HG03064 (cell line): ENCODE measurements around the gene HES5.
"Not testable (repeated sequence)": the region's sequence is repeated elsewhere in the genome, so short reads cannot be mapped to it uniquely, and the experiment has no call there.

Experiments used
- ATAC-seq: cut with Tn5 transposase; IDR thresholded peaks from one replicate; pipeline ENCODE4 v1.9.1; 2021; ENCODE audit warnings: low read depth; ENCODE audit not compliant: unreplicated experiment

The HES5 gene, protein sequence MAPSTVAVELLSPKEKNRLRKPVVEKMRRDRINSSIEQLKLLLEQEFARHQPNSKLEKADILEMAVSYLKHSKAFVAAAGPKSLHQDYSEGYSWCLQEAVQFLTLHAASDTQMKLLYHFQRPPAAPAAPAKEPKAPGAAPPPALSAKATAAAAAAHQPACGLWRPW

DNA sequence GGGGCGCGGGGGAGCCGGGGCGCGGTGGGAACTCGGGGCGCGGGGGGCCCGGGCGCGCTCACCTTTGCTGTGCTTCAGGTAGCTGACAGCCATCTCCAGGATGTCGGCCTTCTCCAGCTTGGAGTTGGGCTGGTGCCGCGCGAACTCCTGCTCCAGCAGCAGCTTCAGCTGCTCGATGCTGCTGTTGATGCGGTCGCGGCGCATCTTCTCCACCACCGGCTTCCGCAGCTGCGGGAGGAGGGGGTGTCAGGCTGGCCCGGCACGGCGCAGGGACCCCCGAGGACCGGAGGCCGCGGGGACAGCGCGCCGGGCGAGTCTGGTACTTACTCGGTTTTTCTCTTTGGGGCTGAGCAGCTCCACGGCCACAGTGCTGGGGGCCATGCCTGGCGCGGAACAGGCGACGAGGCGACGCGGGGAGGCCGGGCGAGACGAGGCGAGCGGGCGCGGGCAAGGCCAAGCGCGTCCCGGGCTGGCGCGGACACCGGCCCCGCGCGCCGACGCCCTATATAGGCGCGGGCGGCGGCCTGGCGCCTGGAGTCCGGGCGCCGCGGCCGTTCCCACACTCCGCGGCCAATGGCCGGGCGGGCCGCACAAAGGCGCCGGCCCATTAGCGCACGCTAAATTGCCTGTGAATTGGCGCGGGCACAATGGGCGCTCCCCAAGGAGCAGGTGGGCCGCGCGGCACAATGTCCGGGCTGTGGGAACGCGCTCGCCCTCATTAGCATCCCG lies at the start of gene HES5:
HES5 (minus strand) TSS at position 480 of the 729 bp plus-strand sequence; CDS start at position 381, 99 bp downstream.
- ATAC-seq: no peak

DNA sequence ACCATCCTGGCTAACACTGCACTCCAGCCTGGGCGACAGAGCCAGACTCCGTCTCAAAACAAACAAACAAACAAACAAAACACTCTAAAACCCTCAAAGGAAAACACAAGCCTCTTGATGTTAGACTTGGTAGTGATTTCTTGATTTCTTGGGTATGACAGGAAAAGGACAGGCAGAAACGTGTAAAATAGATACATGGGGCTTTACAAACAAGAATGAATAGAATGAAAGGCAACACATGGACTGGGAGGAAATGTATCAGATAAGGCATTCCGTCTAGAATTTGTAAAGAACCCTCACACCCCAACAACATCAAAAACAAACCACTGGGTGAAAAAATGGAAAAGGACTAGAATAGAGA lies 48.7 kb upstream of the HES5 start:
- ATAC-seq: no peak

DNA sequence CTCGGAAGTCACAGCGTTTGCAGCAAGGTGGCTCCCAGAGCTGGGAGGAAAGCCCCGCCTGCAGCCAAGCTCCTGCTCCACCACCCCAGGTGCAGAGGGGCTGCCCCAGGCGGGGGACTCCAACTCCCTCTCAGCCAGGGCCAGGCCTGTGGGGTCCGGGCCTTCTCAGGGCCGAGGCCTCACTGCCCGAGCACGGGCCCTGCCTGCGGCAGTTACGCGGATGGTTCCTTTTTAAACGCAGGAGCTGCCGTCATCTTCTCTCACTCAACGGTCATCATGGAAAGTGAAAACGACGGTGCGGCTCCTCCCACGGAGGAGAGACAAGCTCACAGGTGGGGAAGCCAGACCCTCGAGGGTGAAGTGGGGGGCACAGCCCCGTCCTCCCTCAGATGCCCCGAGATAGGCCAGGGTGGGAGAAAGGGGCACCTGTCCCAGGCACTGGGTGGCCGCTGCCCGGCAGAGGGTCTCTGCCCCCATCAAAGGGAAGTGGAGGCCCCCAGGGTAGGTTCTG lies 47.6 kb upstream of the HES5 start:
- ATAC-seq: peak; percentile 25

DNA sequence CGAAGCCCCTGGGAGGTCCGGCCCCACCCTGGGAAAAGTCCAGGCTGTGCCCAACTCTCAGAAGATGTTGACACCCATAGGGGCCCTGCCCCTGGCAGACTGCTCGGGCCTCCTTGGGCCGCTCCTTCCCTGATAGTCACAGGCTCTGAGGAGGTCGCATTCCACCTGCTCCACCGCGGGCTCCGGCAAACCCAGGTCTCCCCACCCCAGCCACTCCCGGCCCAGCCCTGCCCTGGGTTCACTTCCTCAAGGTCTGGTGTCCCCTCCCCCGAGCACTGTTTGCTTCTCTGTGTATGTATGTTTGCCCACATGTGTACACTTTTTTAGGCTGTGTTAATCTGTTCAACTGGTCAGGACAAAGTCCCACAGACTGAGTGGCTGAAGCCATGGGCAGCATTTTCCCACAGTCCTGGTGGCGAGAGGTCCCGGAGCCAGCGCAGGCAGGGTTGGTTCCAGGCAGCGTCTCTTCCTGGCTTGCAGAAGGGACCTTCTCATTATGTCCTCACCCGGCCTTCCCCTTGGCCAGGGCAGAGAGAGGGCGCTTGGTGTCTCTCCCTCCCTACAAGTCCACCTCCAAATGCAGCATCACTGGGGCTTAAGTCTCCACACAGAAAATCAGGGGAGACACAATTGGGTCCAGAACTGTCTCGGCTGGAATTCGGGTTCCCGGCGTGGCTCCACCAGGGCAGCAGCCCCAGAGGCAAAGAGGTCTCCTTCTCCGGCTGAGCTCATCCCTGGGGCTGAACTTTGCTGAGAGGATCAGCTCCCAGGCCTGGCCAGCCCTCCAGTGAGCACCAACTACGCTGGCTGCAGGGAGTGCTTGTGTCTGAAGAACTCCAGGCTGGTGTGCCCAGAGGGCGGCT lies 46.0 kb upstream of the HES5 start:
- no peak for ATAC-seq

DNA sequence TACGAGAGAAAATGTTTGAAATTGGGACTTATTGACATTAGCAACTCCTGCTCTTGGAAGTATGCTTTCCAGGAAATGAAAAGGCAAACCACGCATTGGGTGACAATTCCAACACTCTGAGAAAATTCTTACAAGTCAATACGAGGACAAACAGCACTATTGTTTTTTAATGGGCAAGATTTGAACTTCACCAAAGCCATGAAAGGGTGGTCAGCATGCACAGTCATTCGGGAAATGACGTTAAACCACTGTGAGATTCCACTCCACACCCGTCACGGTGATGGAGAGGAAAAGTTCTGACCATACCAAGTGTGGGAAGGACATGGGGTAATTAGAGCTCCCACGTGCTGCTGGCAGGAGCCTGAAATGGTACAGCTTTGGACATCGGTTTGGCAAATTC lies 44.3 kb upstream of the HES5 start:
- no peak for ATAC-seq

DNA sequence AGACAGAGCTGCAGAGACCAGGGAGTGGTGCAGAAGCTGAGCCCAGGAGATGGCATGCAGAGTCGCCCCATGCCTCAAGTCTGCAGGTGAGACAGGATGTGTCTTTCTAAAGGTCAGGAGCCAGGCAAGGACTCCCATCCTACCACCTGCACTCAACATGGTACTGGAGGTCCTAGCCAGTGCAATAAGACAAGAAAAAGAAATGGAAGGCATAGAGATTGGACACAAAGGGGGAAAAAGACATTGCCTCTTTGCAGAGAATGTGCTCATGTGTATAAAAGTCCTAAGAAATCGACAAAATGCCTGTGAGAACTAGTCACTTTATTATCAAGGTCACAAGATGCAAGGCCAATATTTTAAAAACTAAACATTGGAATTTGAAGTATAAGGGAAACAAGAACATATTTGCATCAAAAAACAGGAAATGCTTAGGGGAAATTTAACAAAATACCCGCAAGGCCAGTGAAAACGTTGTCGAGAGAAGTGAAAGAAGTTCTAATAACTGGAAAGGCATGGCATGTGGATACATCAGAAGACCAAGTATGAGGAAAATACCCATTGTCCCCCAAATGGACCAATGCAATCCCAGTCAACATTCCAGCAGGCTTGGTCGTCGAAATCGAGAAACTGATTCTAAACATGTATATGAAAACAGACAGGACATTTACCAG lies 43.3 kb upstream of the HES5 start:
- no peak for ATAC-seq

DNA sequence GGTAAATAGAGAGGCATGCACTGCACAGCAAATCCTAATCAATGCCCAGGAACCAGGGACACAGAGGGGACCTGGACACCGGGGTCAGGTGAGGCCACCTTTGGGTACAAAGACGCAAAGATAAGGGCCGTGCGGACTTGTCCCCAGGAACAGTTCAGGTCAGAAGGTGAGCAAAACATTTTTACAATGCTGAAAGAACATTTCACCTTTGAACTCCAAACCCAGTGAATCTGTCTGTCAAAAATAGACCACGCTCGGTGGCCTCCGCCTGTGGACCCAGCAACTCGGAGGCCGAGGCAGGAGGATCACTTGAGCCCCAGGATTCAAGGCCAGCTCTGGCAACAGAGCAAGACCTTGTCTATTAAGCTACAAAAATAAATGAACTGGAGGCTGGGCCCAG lies 41.3 kb upstream of the HES5 start:
- ATAC-seq: no peak

DNA sequence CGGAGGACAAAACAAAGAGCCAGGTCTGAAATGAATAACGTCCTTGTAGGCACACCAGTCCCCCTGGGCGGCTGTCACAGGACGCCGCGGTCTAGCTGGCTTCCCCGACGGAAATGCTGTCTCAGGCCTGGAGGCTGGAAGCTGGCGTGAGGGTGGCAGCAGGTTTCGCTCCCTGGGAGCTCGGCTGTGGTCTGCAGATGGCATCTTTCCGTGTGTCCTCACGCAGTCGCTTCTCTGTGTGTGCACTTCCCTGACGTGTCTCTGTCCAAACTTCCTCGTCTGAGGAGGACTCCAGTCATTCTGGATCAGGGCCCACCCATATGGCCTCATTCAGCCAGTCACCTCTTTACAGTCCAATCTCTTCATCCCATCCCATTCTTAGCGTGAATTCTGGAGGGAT lies 40.3 kb upstream of the HES5 start:
- no peak for ATAC-seq

DNA sequence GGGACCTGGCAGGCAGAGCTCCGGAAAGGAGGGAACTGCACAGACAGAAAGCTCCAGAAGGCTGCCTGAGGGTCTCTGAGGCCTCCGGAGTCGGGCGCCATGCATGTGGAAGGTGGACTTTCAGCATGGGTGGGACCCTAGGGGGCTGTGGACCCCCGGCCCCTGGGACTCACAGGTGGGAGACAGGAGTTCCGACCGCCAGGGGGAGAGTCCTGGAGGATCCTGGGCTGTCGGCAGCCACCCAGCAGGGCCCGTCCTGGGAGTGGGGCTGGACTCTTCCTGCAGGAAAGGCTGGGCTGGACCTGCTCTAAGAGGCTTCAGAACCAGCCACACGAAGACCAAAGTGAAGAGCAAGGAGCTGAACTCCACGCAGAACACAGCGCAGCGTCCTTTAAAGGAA lies 39.6 kb upstream of the HES5 start:
- ATAC-seq: not testable (repeated sequence)

DNA sequence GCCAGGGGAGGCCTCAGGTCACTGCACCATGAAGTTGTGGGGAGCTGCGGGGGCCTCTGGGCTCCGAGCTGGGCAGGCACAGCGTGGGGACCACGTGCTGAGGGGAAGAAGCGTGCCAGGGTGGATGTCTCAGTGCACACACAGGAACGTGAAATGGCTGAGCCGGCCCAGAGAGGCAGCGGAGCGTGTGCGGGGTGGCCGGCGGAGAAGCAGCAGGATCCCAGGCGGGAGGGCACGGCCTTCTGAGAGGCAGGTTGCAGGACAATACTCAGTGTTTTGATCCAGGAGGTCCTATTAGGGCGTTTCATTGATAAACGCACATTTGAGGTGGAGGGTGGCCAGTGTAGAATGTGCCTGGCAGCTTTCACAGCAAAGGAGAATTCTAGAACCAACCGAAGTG lies 39.0 kb upstream of the HES5 start:
- ATAC-seq: no peak

DNA sequence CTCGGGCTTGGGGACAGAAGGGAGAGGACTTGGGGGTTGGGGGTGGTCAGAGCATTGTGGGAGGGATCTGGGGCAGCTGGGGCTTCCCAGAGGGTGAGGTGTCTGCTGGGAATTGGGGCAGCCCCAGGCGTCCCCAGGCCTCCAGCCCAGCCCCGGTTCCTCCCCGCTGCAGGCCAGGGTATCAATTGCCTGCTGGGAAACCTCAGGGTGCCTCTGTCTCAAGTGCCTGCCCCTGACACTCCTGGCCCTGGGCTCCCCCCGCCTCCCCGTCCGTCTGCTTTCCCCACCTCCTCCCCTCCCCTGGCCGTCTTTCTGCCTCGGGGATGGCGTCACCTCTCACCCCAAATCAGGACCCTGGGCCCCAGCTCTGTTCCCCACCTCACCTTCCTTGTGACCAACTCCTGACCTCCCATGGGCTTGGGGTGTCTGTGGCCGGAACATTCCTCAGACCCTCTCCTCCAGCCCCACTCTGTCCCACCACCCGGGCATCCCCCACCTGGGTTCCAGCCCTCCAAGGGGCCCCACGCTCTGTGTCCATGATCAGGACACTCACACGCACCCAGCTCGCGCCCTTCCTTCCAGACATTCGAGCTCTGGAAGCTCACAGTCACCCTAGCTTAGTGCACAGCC lies 38.2 kb upstream of the HES5 start:
- not testable (repeated sequence) for ATAC-seq

DNA sequence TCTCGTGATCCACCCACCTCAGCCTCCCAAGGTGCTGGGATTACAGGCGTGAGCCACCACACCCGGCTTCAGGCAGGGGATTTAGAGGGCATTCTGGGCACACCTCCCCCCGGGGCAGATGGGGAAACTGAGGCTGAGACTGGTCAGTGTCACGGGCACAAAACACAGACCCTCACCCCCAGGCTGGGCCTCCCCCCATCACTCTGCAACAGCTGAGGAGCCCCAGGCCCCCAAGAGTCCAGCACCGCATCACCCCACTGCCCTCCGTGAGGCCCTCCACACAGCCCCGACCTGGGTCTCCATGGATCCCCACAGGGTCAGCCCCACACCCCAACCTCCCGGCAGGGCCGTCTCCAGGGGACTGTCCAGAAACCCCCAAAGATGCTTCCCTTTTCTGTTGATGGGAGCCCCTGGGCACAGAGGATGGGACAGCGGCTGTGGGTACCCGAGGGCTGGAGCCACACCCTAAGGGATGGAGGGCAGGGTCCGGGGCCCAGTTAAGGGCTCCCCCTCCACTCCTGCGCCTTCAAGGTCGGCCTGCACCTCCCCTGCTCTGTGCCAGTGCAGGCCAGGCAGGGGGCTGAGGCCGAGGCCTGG lies 37.1 kb upstream of the HES5 start:
- no peak for ATAC-seq

DNA sequence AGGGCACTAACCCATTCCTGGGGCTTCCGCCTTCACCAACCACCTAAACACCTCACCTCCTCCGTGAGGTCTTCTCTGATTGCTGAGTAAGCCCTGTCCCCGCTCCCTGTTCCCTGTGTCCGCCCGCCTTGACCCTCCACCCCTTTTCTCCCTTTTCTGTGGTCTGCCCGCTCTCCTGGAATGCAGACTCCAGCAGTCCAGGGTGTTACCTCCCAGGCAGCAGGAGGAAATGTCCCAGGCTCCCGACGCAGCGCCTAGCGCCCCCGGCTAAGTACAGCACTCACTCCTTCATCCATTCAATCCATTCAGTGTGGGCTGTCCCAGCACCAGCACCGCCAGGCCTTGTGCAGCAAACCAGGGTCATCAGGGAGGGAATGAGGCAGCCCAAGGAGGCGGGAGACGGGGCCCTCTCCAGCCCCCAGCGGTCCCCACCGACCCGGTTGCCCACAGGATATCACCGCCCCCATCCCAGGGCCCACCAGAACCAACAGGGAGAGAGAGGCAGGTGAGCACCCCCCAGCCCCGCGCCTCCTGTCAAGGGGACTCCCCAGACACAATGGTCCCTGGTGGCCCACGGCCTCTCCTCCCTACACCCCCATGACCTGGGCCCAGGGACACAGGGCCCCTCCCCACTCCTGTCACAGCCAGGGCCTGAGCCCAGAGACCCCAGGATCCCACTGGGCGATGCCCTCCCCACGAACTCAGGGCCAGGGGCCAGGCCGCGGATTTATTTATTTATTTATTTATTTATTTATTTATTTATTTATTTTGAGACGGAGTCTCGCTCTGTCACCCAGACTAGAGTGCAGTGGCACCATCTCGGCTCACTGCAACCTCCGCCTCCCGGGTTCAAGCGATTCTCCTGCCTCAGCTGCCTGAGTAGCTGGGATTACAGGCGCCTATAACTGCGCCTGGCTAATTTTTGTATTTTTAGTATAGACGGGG lies 36.3 kb upstream of the HES5 start:
- no peak for ATAC-seq

DNA sequence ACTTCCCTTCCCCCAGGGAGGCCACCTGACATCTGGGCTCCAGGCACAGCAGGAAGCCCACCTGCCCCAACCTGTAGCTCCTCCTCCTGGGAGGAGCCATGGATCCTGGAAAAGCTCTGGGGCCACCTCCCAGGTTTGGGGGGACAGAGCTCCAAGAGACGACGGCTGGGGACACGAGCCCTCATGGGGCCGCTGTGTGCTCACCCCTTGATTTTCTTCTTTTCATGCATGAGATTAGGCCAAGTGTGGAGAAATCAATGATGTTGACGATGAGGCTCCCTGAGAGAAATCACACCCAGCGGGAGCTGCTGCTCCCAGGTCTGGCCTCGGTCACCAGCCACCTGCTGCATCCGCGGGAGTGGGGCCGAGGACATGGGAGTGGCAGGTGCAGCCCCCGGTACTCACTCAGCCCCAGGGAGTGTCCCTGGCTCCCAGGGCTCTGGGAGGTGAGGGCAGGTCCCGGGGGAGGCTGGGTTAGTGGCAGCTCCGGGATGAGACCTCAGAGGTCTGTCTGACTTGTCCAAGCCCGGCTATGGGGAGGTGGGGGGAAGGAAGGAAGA lies 34.8 kb upstream of the HES5 start:
- ATAC-seq: no peak

DNA sequence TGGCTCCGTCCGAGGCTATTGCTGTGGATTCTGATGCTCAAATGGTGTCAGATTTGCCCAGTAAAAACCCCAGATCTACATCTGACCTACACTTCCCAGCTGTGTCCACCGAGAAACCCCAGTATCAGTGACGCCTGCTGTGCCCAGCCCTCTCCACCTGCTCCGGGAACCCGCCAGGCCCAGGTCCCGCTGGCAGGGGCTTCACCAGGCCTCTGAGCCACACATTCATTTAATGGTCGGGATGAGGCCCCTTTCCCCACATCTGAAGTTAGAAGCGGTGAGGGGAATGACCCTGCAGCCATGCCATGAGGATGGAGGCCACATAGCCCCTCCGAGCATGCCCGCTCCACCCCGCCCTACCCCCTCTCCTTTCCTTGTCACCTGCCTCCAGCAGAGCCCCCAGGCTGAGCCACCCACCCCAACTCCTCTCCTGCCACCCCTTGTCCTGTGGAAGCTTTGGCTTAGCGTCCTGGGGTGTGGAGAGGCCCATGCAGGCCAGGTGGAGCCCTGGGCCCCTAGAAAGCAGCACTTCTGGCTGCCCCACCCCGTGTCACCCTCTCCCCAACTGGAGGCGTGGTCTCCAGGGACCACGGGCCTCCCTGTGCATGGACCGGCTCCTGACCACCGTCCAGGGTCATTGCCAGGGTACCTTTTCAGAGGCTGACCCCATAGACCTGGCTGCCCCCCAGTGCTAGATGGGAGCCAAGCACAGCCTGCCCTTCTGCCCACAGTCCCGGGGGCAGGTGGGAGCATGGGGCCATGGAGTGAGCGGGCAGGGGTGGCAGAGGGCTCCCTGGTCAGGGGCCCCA lies 34.1 kb upstream of the HES5 start:
- no peak for ATAC-seq

DNA sequence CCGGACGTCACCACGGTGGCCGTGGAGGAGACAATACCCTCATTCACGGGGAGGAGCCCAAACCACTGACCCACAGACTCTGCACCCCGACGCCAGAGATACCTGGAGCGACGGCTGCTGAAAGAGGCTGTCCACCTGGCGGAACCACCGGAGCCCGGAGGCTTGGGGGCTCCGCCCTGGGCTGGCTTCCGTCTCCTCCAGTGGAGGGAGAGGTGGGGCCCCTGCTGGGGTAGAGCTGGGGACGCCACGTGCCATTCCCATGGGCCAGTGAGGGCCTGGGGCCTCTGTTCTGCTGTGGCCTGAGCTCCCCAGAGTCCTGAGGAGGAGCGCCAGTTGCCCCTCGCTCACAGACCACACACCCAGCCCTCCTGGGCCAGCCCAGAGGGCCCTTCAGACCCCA lies 33.1 kb upstream of the HES5 start:
- no peak for ATAC-seq

DNA sequence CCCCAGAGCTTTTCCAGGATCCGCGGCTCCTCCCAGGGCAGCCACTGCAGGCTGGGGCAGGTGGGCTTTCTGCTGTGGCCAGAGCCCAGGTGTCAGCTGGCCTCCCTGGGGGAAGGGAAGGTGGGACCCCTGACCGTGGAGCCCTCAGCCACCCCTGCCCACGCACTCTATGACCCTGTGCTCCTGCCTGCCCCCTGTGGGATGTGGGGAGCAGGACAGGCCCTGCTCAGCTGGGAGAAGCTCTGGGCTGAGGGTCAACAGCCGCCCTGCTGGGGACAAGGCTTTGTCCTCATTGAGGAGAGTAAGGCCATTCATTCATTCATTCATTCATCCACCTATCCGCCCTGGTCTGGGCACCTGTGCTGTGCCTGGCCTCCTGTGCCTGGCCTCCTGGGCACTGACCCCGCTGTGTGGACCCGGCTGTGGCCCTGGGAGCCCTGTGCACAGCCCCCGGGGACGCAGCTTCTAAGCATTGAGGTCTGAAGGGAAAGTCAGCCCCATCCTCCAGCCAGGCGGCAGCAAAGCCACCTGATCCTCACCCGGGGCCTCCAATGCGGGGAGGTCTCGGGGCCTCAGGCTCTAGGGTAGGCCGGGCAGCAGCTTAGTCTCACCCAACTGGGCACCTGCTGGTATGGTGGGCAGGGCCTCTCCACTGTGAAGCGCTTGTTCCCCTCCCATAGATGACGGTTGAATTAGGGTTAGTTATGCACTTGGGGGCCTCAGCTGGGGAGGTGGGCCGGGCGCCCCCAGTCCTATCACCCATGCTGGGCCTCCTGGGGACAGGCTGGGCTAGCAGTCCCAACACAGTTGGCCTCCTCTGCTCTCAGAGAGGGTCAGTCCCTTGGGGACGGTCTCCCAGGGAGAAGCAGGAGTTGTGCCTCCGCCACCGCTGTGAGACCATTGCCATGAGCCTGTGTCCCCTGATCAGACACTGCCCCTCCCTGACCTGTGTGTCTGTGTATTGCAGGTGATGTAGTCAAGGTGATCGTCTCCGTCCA lies 32.1 kb upstream of the HES5 start:
- no peak for ATAC-seq
